ENCODE measurements around the gene KRT32. TPM values are rescaled to one million over a fixed set of nuclear protein-coding genes. Genes with fewer than 3 reads are reported as not detected.

KRT32 gene
- total RNA-seq, 1 experiment from 2014 or later = not detected

DNA sequence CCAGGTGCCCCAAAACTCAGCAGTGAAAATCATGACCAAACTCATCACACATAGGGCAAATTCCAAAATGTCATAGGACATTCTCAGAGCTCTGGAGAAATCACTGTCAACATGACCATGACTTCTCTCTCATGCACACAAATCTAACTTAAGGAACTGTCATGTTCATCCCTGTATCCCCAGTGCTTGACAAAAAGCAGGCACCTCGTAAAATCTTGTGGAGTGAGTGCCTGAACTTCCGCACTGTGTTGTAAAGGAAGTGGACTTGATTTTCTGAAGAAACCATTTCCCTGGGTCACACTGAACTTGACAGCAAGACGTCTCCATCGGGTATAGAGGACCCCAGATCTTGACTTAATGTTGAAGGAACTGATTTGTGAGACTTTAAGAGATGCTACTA lies 45.6 kb downstream of the KRT32 start:
- ChIA-PET CTCF (no interaction called here), POLR2A (ENCODE audit: low non-redundant PET) (no interaction called here)
- TF ChIP-seq, protein P1, sequence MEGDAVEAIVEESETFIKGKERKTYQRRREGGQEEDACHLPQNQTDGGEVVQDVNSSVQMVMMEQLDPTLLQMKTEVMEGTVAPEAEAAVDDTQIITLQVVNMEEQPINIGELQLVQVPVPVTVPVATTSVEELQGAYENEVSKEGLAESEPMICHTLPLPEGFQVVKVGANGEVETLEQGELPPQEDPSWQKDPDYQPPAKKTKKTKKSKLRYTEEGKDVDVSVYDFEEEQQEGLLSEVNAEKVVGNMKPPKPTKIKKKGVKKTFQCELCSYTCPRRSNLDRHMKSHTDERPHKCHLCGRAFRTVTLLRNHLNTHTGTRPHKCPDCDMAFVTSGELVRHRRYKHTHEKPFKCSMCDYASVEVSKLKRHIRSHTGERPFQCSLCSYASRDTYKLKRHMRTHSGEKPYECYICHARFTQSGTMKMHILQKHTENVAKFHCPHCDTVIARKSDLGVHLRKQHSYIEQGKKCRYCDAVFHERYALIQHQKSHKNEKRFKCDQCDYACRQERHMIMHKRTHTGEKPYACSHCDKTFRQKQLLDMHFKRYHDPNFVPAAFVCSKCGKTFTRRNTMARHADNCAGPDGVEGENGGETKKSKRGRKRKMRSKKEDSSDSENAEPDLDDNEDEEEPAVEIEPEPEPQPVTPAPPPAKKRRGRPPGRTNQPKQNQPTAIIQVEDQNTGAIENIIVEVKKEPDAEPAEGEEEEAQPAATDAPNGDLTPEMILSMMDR (conservative IDR thresholded peaks at IDR 0.05; ENCODE audit: low read depth, low read length) = no peak
- no peak for TF ChIP-seq EZH2 (IDR thresholded peaks at IDR 0.05; ENCODE audit: borderline replicate concordance, low read depth, low read length, poor library complexity, severe bottlenecking)
- no TSS peak for BruUV-seq (replicated peaks)
- Histone ChIP-seq H3K36me3 (ENCODE audit: insufficient read depth, low read length, poor library complexity, severe bottlenecking) (no peaks in the 10 kb centered on the region), H3K4me1 (ENCODE audit: insufficient read depth, low read length, poor library complexity, severe bottlenecking) (no peaks in the 10 kb centered on the region), H3K27me3 (replicated peaks; ENCODE audit: insufficient read depth, low read depth, low read length, poor library complexity) (no peaks in the 10 kb centered on the region), H3K9me3 (ENCODE audit: low read depth, low read length, poor library complexity, severe bottlenecking) (no peaks in the 10 kb centered on the region), H3K4me3 (ENCODE audit: low read depth, low read length, poor library complexity, severe bottlenecking) (no peak overlapping the region), H3K27ac (ENCODE audit: low read depth, low read length, poor library complexity, severe bottlenecking) (no peak overlapping the region)
- intact Hi-C loops (cut with micrococcal nuclease; ENCODE audit: unreplicated experiment) = no loop called here
- no peak for DNase-seq (ENCODE audit: low spot score)

DNA sequence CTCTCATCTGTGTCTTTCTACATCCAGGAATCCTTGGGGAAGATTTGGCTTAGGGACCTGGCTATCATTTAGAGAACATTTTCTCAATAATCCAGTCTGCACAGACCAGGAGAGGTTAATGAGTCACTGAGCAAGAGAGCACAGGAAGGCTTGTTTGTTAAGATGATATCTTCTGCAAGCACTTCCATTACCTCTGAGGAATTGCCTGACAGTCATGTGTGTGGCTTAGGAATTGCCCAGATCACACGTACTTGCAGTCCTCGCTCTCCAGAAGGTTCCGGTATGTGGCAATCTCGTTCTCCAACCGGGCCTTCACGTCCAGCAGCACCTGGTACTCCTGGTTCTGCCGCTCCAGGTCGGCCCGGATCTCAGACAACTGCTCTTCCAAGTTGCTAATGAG lies 46.1 kb downstream of the KRT32 start:
- DNase-seq (ENCODE audit: low spot score) = no peak
- TF ChIP-seq EZH2 (IDR thresholded peaks at IDR 0.05; ENCODE audit: borderline replicate concordance, low read depth, low read length, poor library complexity, severe bottlenecking) = no peak
- TF ChIP-seq, protein P1 (conservative IDR thresholded peaks at IDR 0.05; ENCODE audit: low read depth, low read length) = no peak

GRCh38 chr17:41420134-41420533 lies 47.1 kb downstream of the KRT32 start:
- H3K36me3 ChIP-seq (ENCODE audit: insufficient read depth, low read length, poor library complexity, severe bottlenecking) = no peaks in the 10 kb centered on the region
- intact Hi-C loops (cut with micrococcal nuclease; ENCODE audit: unreplicated experiment) = no loop called here
- TF ChIP-seq EZH2 (IDR thresholded peaks at IDR 0.05; ENCODE audit: borderline replicate concordance, low read depth, low read length, poor library complexity, severe bottlenecking) = no peak
- TF ChIP-seq, protein P1 (conservative IDR thresholded peaks at IDR 0.05; ENCODE audit: low read depth, low read length) = no peak
- no peak for DNase-seq (ENCODE audit: low spot score)
- ChIA-PET POLR2A (ENCODE audit: low non-redundant PET) (no interaction called here), CTCF (no interaction called here)
- no TSS peak for BruUV-seq (replicated peaks)
- H3K9me3 ChIP-seq (ENCODE audit: low read depth, low read length, poor library complexity, severe bottlenecking) = no peaks in the 10 kb centered on the region
- H3K27ac ChIP-seq (ENCODE audit: low read depth, low read length, poor library complexity, severe bottlenecking) = no peak overlapping the region
- no peak overlapping the region for H3K4me3 ChIP-seq (ENCODE audit: low read depth, low read length, poor library complexity, severe bottlenecking)
- H3K4me1 ChIP-seq (ENCODE audit: insufficient read depth, low read length, poor library complexity, severe bottlenecking) = no peaks in the 10 kb centered on the region
- H3K27me3 ChIP-seq (replicated peaks; ENCODE audit: insufficient read depth, low read depth, low read length, poor library complexity) = no peaks in the 10 kb centered on the region

More for the DNA sequence above, 46.1 kb downstream of the KRT32 start:
- ChIA-PET POLR2A (ENCODE audit: low non-redundant PET) (no interaction called here), CTCF (no interaction called here)
- Histone ChIP-seq H3K27ac (ENCODE audit: low read depth, low read length, poor library complexity, severe bottlenecking) (no peak overlapping the region), H3K27me3 (replicated peaks; ENCODE audit: insufficient read depth, low read depth, low read length, poor library complexity) (no peaks in the 10 kb centered on the region), H3K4me1 (ENCODE audit: insufficient read depth, low read length, poor library complexity, severe bottlenecking) (no peaks in the 10 kb centered on the region), H3K9me3 (ENCODE audit: low read depth, low read length, poor library complexity, severe bottlenecking) (no peaks in the 10 kb centered on the region), H3K4me3 (ENCODE audit: low read depth, low read length, poor library complexity, severe bottlenecking) (no peak overlapping the region), H3K36me3 (ENCODE audit: insufficient read depth, low read length, poor library complexity, severe bottlenecking) (no peaks in the 10 kb centered on the region)
- BruUV-seq (replicated peaks) = no TSS peak
- intact Hi-C loops (cut with micrococcal nuclease; ENCODE audit: unreplicated experiment) = no loop called here
